Activated T-cell treated with anti-CD3 and anti-CD28 coated beads for 1 hour (primary cell): Measurements from ENCODE around the gene GRIK4.
A peak's percentile ranks its signal among the peaks of the same experiment; 100 is the strongest.
"Not testable (repeated sequence)": the region's sequence is repeated elsewhere in the genome, so short reads cannot be mapped to it uniquely, and the experiment has no call there.

Source experiments
- DNase-seq: peaks from one replicate; pipeline ENCODE4 v3.0.0-alpha.2; 2020; ENCODE audit warnings: low read depth

The GRIK4 gene

DNA sequence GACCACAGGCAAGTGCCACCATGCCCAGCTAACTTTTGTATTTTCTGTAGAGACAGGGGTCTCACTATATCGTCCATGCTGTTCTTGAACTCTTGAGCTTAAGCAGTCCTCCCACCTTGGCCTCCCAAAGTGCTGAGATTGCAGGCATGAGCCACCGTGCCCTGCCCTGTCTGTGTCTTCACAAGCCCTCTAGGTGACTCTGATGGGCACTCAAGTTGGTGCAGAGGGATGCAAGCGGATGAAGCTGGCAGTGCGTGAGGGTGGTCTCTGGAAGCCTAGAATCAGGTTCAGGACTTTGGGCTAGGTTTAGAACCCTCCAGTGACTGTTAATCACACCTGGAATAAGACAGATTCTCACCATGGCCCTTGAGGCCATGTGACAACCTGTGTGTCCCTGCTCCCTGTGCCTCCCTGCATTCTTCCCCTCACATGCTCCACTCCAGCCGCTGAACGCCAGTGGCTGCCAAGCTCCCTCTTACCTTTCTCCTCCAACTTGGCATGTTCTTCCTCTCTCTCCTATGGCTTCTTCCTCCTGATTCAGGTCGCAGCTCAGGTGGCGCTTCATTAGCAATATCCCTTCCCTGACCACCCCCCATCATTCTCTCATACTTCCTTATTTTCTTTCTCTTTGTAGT is 270.1 kb downstream of the GRIK4 start:
- no peak for DNase-seq

DNA sequence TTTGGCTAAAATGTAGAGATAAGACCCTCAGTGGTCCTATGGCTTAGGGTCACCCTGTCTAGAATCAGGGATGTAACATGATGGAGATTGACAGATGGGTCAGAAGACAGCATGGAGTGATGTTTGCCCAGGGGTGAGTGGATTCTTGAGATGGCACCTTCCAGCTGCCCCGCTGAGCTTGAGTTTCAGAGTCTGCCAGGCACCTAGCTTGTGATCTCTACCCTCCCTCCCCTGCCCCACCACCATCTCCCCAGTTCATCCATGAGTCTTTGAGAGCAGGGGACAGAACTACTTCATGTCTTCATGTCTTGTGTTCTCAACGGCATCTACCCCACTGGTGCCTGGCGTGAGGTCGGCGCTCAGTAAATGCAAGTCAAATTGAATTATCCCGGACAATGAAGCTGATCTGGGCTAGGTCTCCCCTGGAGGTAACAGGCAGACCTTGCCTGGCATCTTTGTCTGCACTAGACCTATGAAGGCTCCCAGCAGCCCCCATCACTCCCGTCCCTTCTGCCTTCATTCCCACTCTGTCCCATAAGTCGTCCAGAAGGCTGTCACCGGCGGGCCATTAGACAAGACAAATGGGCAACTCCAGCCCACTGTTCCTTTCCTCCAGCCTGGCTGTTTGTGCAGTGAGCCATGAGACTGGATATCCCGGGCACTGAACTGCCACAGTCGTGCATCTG is 273.2 kb downstream of the GRIK4 start:
- DNase-seq, result no peak

DNA sequence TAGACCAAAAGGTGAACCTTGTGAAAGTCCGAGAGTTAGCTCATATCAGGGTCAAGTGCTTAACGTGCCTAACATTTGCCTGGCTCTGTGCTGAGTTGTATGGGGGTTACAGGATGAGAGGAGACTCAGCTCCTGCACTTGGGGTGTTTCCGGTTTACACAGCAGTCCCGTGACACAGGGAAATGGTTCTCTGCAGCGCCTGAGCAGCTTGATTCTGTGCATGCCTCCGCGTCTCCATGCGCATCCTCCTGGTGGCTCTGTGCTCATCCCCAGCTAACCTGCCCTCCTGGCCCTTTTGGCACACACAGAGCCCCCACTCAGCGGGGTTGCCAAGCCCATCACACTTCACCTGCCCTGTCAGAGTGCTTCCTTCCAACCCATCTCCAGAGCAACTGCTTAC is 274.0 kb downstream of the GRIK4 start:
- DNase-seq, result no peak

- no peak for DNase-seq
These were observed 274.7 kb downstream of the GRIK4 start for GRCh38 chr11:120786206-120786735.

DNA sequence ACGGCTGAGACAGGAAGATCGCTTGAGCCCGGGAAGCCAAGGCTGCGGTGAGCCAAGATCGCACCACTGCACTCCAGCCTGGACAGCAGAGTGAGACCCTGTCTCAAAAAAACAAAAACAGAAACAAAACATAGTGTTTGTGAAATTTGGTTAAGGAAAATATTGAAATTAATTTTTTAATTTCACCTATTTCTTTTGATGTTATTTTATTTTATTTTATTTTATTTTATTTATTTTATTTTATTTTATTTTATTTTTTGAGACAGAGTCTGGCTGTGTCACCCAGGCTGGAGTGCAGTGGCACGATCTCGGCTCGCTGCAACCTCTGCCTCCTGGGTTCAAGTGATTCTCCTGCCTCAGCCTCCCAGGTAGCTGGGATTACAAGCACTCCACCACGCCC is 275.7 kb downstream of the GRIK4 start:
- DNase-seq, result not testable (repeated sequence)

DNA sequence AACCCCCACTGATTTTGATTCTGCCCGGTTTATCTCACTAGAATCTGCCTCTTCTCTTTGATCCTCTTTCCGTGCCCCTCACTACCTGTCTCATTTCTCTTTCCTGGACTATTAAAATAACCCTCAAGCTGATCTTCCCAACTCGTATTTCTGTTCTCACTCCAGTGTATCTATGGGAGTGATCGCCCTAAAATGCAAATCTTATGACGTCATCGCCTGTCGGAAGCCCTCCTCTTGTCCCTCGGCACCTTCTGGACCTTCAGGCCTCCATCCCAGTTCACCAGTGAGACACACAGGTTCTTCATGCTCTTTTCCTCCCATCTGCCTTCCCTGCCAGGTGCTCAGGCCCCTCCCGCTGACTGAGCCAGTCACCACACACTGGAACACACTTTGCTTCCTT is 277.8 kb downstream of the GRIK4 start:
- DNase-seq, result no peak

DNA sequence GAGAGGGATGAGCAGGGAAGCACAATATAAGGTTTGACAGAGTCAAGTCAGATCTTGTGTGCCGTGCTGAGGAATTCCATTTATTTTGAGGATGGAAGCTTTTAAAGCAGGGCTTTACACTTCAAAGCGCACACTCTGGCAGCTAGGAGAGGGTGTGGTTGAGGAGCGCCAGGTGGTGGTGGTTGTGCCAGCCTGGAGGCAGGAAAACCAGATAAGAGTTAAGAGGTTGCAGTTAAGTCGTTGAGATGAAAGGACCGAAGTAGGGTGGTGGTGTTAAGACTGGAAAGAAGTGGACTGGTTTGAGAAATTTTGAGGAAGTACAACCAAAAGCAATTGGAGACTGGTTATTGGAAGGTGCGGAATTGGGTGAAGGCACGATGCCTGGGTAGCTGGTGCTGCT is 280.8 kb downstream of the GRIK4 start:
- no peak for DNase-seq

GRCh38 chr11:120793150-120793549 is 281.6 kb downstream of the GRIK4 start:
- DNase-seq, result no peak

GRCh38 chr11:120793806-120794479 is 282.4 kb downstream of the GRIK4 start:
- DNase-seq, result no peak

DNA sequence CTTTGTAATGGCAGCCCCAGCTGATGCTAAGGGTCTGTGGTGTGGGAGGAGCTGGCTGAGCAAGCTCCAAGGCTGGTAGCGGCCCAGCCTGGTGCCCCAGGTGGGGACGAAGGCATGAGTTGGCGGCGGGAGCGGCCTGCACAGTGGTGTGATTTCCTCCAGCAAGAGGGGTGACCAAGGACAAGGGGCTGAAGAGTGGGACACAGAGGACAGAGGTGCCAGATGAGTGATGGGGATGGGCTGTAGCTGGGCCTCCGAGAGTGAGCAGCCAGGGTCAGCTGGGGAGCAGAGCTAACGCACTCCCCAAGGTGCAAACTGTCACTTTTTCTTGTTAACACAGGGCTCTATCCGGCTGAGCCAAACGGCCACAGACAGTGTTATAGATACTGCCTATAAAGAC is 283.2 kb downstream of the GRIK4 start:
- no peak for DNase-seq

DNA sequence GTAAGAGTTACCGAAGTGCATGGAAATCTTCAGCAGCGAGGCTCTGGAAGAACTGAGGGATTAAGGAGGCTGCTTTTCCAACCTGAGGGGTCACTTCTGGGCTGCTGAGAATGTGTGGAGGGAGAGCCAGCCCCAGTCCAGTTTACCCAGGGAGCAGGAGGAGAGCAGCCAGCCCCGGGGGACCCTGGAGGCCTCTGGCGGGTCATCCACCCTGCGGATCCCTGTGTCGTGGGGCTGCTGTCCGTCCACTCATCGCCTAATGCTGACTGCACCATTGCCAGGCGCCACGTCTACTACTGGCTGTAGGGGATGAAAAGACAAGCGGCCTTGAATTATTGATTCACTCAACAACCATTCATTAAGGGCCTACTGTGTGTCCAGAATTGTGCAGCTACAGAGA is 283.6 kb downstream of the GRIK4 start:
- DNase-seq, result no peak

- no peak for DNase-seq
These were observed 285.6 kb downstream of the GRIK4 start for GRCh38 chr11:120797143-120797542.

DNA sequence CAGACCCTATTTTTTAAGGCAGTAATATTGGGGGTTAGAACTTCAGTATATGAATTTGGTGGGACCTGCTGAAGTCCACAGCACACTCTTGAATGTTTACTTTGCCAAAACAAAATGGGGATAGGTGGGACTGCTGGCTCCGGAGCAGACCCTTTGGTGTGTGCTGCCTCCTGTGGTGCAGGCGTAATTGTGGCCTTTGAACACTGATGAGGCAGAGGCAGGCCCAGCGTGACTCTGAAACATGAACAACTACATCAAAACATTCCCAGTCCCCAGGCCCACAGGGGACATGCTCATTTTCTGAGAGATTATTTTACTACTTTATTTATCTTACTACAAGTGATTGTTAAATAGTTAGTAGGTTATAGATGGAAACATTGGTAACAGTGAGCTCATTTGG is 287.3 kb downstream of the GRIK4 start:
- no peak for DNase-seq

GRCh38 chr11:120800206-120800605 is 288.7 kb downstream of the GRIK4 start:
- DNase-seq, result no peak

DNA sequence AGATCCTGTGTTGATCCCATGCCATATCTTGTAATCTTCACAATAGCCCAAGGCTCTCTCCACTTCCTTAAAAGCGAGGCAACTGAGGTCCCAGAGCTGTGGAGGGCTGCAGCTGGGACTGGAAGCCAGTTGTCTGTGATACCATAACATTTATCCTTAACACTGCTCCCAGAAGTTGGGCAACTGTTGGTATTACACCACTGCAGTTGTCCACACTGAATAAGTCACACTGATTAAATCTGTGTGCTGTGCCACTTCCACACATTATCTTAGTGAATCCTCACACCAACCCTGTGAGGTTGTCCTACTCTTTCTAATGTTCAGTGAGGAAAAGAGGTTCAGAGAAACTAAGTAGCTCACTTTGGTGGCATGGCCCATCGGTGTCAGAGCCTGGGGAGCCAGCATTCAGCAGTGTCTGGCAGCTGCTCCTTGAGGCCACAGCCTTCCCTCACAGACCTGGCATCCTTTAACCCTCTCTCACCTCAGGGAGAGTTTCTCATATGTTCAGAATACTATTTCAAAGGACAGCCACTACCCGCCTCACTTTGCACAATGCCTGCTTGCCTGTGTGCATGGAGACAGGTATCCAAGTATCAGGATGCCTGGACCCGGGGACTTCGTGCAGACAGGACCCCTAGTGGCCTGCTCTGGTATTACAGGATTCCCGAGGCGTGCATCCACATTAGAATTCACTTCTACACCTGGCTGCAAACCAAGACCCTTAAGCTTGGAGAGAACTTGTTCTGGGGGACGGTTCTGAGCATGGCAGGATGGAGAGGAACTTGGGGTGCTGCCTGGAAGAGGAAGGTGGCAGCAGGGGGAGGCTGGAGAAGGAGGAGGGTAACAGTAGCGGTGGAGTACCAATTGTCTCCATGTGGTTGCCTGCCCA is 290.5 kb downstream of the GRIK4 start:
- DNase-seq, result peak; percentile 30

- no peak for DNase-seq
These were observed 294.5 kb downstream of the GRIK4 start for GRCh38 chr11:120805960-120806555.

- no peak for DNase-seq
These were observed 296.0 kb downstream of the GRIK4 start for GRCh38 chr11:120807414-120808150.

- no peak for DNase-seq
These were observed 297.1 kb downstream of the GRIK4 start for GRCh38 chr11:120808616-120809050.

GRCh38 chr11:120810251-120810650 is 298.7 kb downstream of the GRIK4 start:
- DNase-seq, result no peak

- DNase-seq, result no peak
These were observed 299.7 kb downstream of the GRIK4 start for GRCh38 chr11:120811199-120811598.

DNA sequence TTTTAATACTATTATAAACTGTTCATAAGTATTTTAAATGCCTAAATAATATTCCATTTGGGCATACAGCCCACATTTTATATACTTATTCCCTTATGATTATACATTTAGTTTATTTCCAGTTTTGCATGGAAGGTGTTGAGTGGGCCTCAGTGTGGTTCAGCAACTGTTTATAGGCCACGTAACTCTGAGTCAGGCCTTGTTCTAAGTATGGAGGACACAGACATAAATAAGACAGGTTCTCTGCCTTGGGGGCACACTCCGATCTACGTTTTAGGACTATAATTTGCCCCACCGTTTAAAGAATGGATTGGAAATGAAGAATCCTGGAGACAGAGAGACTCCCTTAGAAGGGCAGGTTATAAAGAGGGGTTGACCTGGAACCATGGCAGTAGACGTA is 300.2 kb downstream of the GRIK4 start:
- no peak for DNase-seq
